ENCODE measurements around the gene PLIN5.

Gene PLIN5

DNA sequence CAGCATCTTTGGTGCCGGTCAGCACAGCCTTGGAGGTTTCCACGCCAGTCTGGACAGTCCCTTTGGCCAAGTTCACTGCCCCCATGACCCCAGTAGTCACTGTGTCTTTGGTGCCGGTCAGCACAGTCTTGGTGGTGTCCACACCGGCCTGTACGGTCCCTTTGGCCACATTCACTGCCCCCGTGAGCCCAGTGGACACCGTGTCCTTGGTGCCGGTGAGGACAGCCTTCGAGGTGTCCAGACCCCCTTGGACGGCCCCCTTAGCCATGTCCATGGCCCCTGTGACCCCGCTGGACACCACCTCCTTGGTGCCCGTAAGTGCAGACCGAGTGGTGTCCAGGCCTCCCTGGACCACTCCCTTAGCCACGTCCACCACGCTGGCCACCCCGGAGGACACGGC, 21.8 kb downstream of the PLIN5 start:
- no peaks in the 10 kb centered on the region for H3K79me2 ChIP-seq (ENCODE audit: insufficient read depth, low read depth)
- no peaks in the 10 kb centered on the region for H4K20me1 ChIP-seq (ENCODE audit: insufficient read depth)
- H2AFZ ChIP-seq (ENCODE audit: low read depth), result no peak overlapping the region
- no peak overlapping the region for H3K9ac ChIP-seq
- H3K4me3 ChIP-seq (IDR thresholded peaks at IDR 0.05; ENCODE audit: insufficient read depth, low read depth, low read length), result no peak overlapping the region
- H3K4me2 ChIP-seq, result no peak overlapping the region
- TF ChIP-seq, protein P1, sequence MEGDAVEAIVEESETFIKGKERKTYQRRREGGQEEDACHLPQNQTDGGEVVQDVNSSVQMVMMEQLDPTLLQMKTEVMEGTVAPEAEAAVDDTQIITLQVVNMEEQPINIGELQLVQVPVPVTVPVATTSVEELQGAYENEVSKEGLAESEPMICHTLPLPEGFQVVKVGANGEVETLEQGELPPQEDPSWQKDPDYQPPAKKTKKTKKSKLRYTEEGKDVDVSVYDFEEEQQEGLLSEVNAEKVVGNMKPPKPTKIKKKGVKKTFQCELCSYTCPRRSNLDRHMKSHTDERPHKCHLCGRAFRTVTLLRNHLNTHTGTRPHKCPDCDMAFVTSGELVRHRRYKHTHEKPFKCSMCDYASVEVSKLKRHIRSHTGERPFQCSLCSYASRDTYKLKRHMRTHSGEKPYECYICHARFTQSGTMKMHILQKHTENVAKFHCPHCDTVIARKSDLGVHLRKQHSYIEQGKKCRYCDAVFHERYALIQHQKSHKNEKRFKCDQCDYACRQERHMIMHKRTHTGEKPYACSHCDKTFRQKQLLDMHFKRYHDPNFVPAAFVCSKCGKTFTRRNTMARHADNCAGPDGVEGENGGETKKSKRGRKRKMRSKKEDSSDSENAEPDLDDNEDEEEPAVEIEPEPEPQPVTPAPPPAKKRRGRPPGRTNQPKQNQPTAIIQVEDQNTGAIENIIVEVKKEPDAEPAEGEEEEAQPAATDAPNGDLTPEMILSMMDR (conservative IDR thresholded peaks at IDR 0.05; ENCODE audit: low read depth, low read length), result no peak
- no peaks in the 10 kb centered on the region for H3K36me3 ChIP-seq (ENCODE audit: insufficient read depth)
- H3K4me1 ChIP-seq (ENCODE audit: low read depth, poor library complexity, severe bottlenecking), result no peaks in the 10 kb centered on the region
- H3K27ac ChIP-seq, result no peak overlapping the region
- peaks cover 41% of the 10 kb centered on the region for H3K27me3 ChIP-seq (ENCODE audit: insufficient read depth, low read depth)

DNA sequence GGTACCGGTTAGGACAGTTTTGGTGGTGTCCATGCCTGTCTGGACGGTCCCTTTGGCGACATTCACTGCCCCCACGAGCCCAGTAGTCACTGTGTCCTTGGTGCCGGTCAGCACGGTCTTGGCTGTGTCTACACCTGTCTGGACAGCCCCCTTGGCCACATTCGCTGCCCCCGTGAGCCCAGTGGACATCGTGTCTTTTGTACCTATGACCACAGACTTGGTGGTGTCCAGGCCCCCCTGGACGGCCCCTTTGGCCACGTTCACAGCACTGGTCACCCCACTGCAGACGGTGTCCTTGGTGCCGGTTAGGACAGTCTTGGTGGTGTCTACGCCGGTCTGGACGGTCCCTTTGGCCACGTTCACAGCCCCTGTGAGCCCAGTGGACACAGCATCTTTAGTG, 23.0 kb downstream of the PLIN5 start:
- Histone ChIP-seq H3K4me3 (IDR thresholded peaks at IDR 0.05; ENCODE audit: insufficient read depth, low read depth, low read length) (no peak overlapping the region), H3K27ac (no peak overlapping the region), H3K79me2 (ENCODE audit: insufficient read depth, low read depth) (no peaks in the 10 kb centered on the region), H3K4me2 (no peak overlapping the region), H3K9ac (no peak overlapping the region), H2AFZ (ENCODE audit: low read depth) (no peak overlapping the region), H4K20me1 (ENCODE audit: insufficient read depth) (no peaks in the 10 kb centered on the region), H3K36me3 (ENCODE audit: insufficient read depth) (no peaks in the 10 kb centered on the region), H3K4me1 (ENCODE audit: low read depth, poor library complexity, severe bottlenecking) (no peaks in the 10 kb centered on the region), H3K27me3 (ENCODE audit: insufficient read depth, low read depth) (peaks cover 31% of the 10 kb centered on the region)
- TF ChIP-seq, protein P1 (conservative IDR thresholded peaks at IDR 0.05; ENCODE audit: low read depth, low read length), result no peak

DNA sequence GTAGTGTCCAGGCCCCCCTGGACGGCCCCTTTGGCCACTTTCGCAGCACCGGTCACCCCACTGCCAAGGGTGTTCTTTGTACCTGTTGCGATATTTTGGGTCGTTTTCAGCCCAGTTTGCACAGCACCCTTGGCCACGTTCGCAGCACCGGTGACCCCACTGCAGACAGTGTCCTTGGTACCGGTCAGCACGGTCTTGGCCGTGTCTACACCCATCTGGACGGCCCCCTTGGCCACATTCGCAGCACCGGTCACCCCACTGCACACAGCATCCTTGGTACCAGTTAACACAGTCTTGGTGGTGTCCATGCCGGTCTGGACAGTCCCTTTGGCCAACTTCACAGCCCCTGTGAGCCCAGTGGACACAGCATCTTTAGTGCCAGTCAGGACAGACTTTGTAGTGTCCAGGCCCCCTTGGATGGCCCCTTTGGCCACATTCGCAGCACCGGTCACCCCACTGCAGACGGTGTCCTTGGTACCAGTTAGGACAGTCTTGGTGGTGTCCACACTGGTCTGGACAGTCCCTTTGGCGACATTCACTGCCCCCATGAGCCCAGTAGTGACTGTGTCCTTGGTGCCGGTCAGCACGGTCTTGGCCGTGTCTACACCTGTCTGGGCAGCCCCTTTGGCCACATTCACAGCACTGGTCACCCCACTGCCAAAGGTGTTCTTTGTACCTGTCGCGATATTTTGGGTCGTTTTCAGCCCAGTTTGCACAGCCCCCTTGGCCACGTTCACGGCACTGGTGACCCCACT, 23.5 kb downstream of the PLIN5 start:
- Histone ChIP-seq H3K27ac (no peak overlapping the region), H3K27me3 (ENCODE audit: insufficient read depth, low read depth) (peaks cover 27% of the 10 kb centered on the region), H3K4me3 (IDR thresholded peaks at IDR 0.05; ENCODE audit: insufficient read depth, low read depth, low read length) (no peak overlapping the region), H3K9ac (no peak overlapping the region), H3K79me2 (ENCODE audit: insufficient read depth, low read depth) (no peaks in the 10 kb centered on the region), H3K36me3 (ENCODE audit: insufficient read depth) (no peaks in the 10 kb centered on the region), H2AFZ (ENCODE audit: low read depth) (no peak overlapping the region), H3K4me1 (ENCODE audit: low read depth, poor library complexity, severe bottlenecking) (no peaks in the 10 kb centered on the region), H4K20me1 (ENCODE audit: insufficient read depth) (no peaks in the 10 kb centered on the region), H3K4me2 (no peak overlapping the region)
- TF ChIP-seq, protein P1 (conservative IDR thresholded peaks at IDR 0.05; ENCODE audit: low read depth, low read length), result no peak

DNA sequence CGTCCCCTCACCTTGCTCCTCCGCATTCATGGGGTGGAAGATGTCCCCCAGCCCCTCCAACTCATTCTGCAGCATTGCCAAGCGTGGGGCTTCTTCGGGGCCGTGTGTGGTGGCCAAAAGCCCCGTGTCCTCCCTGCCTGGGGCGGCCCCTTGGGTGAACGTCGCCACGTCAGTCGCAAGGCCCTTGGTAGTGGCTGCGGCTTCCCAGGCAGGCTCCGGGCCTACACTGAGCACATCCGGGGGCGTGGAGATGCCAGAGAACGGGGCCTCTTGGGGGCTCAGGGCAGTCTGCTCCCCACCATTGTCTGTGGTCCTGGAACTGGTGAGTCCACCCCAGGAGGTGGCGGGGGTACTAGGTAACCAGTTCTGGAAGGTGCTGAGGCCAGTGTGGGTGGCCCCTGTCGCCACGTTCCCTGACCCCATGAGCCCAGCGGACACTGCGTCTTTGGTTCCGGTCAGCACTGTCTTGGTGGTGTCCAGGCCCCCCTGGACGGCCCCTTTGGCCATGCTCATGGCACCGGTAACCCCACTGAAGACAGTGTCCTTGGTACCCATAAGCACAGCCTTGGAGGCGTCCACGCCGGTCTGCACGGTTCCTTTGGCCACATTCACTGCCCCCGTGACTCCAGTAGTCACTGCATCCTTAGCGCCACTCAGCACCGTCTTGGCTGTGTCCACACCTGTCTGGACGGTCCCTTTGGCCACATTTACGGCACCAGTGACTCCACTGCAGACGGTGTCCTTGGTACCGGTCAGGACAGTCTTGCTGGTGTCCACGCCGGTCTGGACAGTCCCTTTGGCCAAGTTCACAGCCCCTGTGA, 24.4 kb downstream of the PLIN5 start:
- no peaks in the 10 kb centered on the region for H3K79me2 ChIP-seq (ENCODE audit: insufficient read depth, low read depth)
- no peak overlapping the region for H3K9ac ChIP-seq
- no peak overlapping the region for H3K4me3 ChIP-seq (IDR thresholded peaks at IDR 0.05; ENCODE audit: insufficient read depth, low read depth, low read length)
- H3K4me2 ChIP-seq, result no peak overlapping the region
- H3K36me3 ChIP-seq (ENCODE audit: insufficient read depth), result no peaks in the 10 kb centered on the region
- TF ChIP-seq, protein P1 (conservative IDR thresholded peaks at IDR 0.05; ENCODE audit: low read depth, low read length), result no peak
- H3K27ac ChIP-seq, result no peak overlapping the region
- peaks cover 19% of the 10 kb centered on the region for H3K27me3 ChIP-seq (ENCODE audit: insufficient read depth, low read depth)
- no peaks in the 10 kb centered on the region for H3K4me1 ChIP-seq (ENCODE audit: low read depth, poor library complexity, severe bottlenecking)
- no peaks in the 10 kb centered on the region for H4K20me1 ChIP-seq (ENCODE audit: insufficient read depth)
- no peak overlapping the region for H2AFZ ChIP-seq (ENCODE audit: low read depth)
